HCT116 (cell line): ENCODE data around the gene ARIH2. TPM values are rescaled to one million over a fixed set of nuclear protein-coding genes. Genes with fewer than 3 reads are reported as not detected.

Experiments
- ATAC-seq: fragments of 200-7000 bp; cut with Tn5 transposase; 2 replicates; pipeline ENCODE4 v1.9.1; 2020; ENCODE audit warnings: mild to moderate bottlenecking, moderate library complexity
- Bru-seq: library from RNA; stranded (reverse); fragments of 400-500 nt; gene quantifications from one replicate; lab custom pipeline; 2021; lab: Mats Ljungman, UMichigan
- BruChase-seq, 2 experiments: library from RNA; stranded (reverse); fragments of 400-500 nt; gene quantifications; one replicate each; lab custom pipeline; 2021; lab: Mats Ljungman, UMichigan
- BruUV-seq: library from RNA; stranded (reverse); fragments of 400-500 nt; replicated peaks from 2 replicates; lab custom pipeline; 2021; lab: Mats Ljungman, UMichigan
- CTCF ChIA-PET: fragments of 300-600 bp; sonication (Branson Sonifier 250); formaldehyde crosslinking; loops from one replicate; lab custom pipeline; 2021; ENCODE audit warnings: antibody characterized with exemption; lab: Charles Lee
- POLR2A ChIA-PET: fragments of 300-600, 350-600 bp; sonication (Branson Sonifier 250); formaldehyde crosslinking; loops from one replicate; lab custom pipeline; 2021; ENCODE audit warnings: antibody characterized with exemption; lab: Charles Lee
- RAD21 ChIA-PET, 2 experiments: fragments of 300-600 bp; sonication (Branson Sonifier 250); formaldehyde crosslinking; loops; one replicate each; lab custom pipeline; 2023; ENCODE audit warnings: low total read pairs in 2 of 2; ENCODE audit not compliant: uncharacterized antibody in 2 of 2, unreplicated experiment in 2 of 2, low non-redundant PET in 1 of 2; lab: Charles Lee
- DNase-seq: peaks from one replicate; pipeline ENCODE4 v3.0.0-alpha.2; 2010; ENCODE audit warnings: low read depth, low spot score
- H2AFZ ChIP-seq: fragments of 200-600 bp; shearing (Covaris generic), sonication (generic); 2 replicates; pipeline ENCODE4 v1.6.1; 2017; ENCODE audit warnings: low read depth, mixed run types, mixed read lengths, antibody characterized with exemption, low read length; ENCODE audit not compliant: poor library complexity, severe bottlenecking
- H3K27ac ChIP-seq: 2 replicates; pipeline ENCODE4 v1.5.1; 2012; ENCODE audit warnings: low read depth, low read length
- H3K27me3 ChIP-seq: fragments of 200-600 bp; sonication (generic); 2 replicates; pipeline ENCODE4 v1.6.1; 2016; ENCODE audit warnings: mixed run types, low read length, mixed read lengths; ENCODE audit not compliant: insufficient read depth
- H3K36me3 ChIP-seq, 2 experiments: fragments of 200-500 bp in 1 of 2; fragments of 200-600 bp in 1 of 2; sonication (Bioruptor generic) in 1 of 2; sonication (generic) in 1 of 2; 2 replicates each; pipeline versions ENCODE4 v1.5.1 to v1.6.1; 2014 to 2016; ENCODE audit warnings: low read length in 2 of 2, inconsistent platforms in 1 of 2, mixed read lengths in 1 of 2, mixed run types in 1 of 2; ENCODE audit not compliant: insufficient read depth in 2 of 2, control insufficient read depth in 1 of 2
- H3K4me1 ChIP-seq, 2 experiments: fragments of 200-600 bp in 1 of 2; sonication (generic) in 1 of 2; 2 replicates each; pipeline versions ENCODE4 v1.5.1 to v1.6.1; 2012 to 2017; ENCODE audit warnings: low read length in 2 of 2, inconsistent platforms in 1 of 2, mild to moderate bottlenecking in 1 of 2, mixed read lengths in 1 of 2, mixed run types in 1 of 2, moderate library complexity in 1 of 2; ENCODE audit not compliant: insufficient read depth in 2 of 2, control insufficient read depth in 1 of 2
- H3K4me2 ChIP-seq: fragments of 200-600 bp; sonication (generic); 2 replicates; pipeline ENCODE4 v1.6.1; 2017; ENCODE audit warnings: mixed run types, low read length, mixed read lengths
- H3K4me3 ChIP-seq, 2 experiments: fragments of 200-600 bp in 1 of 2; sonication (generic) in 1 of 2; replicated peaks in 1 of 2; 2 replicates each; pipeline ENCODE4 v1.5.1; 2011 to 2016; ENCODE audit warnings: low read length in 2 of 2, control low read depth in 1 of 2, low read depth in 1 of 2, mild to moderate bottlenecking in 1 of 2, mixed read lengths in 1 of 2, mixed run types in 1 of 2
- H3K79me2 ChIP-seq: fragments of 200-600 bp; sonication (generic); 2 replicates; pipeline ENCODE4 v1.6.1; 2017; ENCODE audit warnings: mild to moderate bottlenecking, mixed run types, low read length, moderate library complexity, mixed read lengths; ENCODE audit not compliant: insufficient read depth
- H3K9ac ChIP-seq: fragments of 200-600 bp; sonication (generic); 2 replicates; pipeline ENCODE4 v1.6.1; 2016; ENCODE audit warnings: low read length, mixed read lengths
- H3K9me2 ChIP-seq: fragments of 200-600 bp; sonication (generic), shearing (Covaris generic); 2 replicates; pipeline ENCODE4 v1.6.1; 2017; ENCODE audit warnings: mixed run types, mild to moderate bottlenecking, moderate library complexity; ENCODE audit not compliant: insufficient read depth
- H3K9me3 ChIP-seq, 2 experiments: fragments of 200-500 bp in 1 of 2; fragments of 200-600 bp in 1 of 2; sonication (Bioruptor generic) in 1 of 2; sonication (generic) in 1 of 2; 2 replicates each; pipeline ENCODE4 v1.6.1; 2014 to 2017; ENCODE audit warnings: low read length in 2 of 2, mixed read lengths in 2 of 2, inconsistent platforms in 1 of 2, low read depth in 1 of 2, mild to moderate bottlenecking in 1 of 2, mixed run types in 1 of 2, moderate library complexity in 1 of 2; ENCODE audit not compliant: control insufficient read depth in 1 of 2, insufficient read depth in 1 of 2
- H4K20me1 ChIP-seq: fragments of 200-600 bp; sonication (generic), shearing (Covaris generic); 2 replicates; pipeline ENCODE4 v1.6.1; 2017; ENCODE audit warnings: mixed run types, mild to moderate bottlenecking, moderate library complexity; ENCODE audit not compliant: insufficient read depth
- CBX3 ChIP-seq: IDR thresholded peaks from 2 replicates; pipeline ENCODE4 v1.6.1; 2012; ENCODE audit warnings: low read depth
- CEBPB ChIP-seq: IDR thresholded peaks from 2 replicates; pipeline ENCODE4 v1.6.1; 2012; ENCODE audit warnings: low read depth
- CTCF ChIP-seq, 3 experiments: fragments of 200-600 bp in 1 of 3; sonication (generic) in 1 of 3; IDR thresholded peaks in 2 of 3; conservative IDR thresholded peaks in 1 of 3; 2 replicates each; pipeline ENCODE4 v1.5.1; 2012 to 2017; ENCODE audit warnings: low read depth in 2 of 3, low read length in 2 of 3, antibody characterized with exemption in 1 of 3, borderline replicate concordance in 1 of 3, control low read depth in 1 of 3, mild to moderate bottlenecking in 1 of 3, mixed read lengths in 1 of 3, mixed run types in 1 of 3, moderate library complexity in 1 of 3; ENCODE audit not compliant: insufficient read depth in 1 of 3
- EGR1 ChIP-seq: IDR thresholded peaks from 2 replicates; pipeline ENCODE4 v1.6.1; 2012; ENCODE audit warnings: low read depth
- ELF1 ChIP-seq: IDR thresholded peaks from 2 replicates; pipeline ENCODE4 v1.6.1; 2012; ENCODE audit warnings: low read depth, borderline replicate concordance
- EZH2 ChIP-seq: fragments of 200-600 bp; sonication (generic); IDR thresholded peaks from 2 replicates; pipeline ENCODE4 v1.6.1; 2017; ENCODE audit warnings: antibody characterized with exemption, mixed run types
- EZH2phosphoT487 ChIP-seq: fragments of 200-600 bp; IDR thresholded peaks from 2 replicates; pipeline ENCODE4 v1.6.1; 2018; ENCODE audit warnings: antibody characterized with exemption, borderline replicate concordance
- FOSL1 ChIP-seq: IDR thresholded peaks from 2 replicates; pipeline ENCODE4 v1.6.1; 2012; ENCODE audit warnings: low read depth
- MAX ChIP-seq: IDR thresholded peaks from 2 replicates; pipeline ENCODE4 v1.6.1; 2012
- POLR2A ChIP-seq: IDR thresholded peaks from 2 replicates; pipeline ENCODE4 v1.7.0; 2011; ENCODE audit warnings: borderline replicate concordance; ENCODE audit not compliant: insufficient read depth, insufficient read length; ENCODE audit errors: extremely low read depth
- POLR2AphosphoS5 ChIP-seq: IDR thresholded peaks from 2 replicates; pipeline ENCODE4 v1.6.1; 2011; ENCODE audit warnings: mild to moderate bottlenecking, low read depth, low read length, moderate library complexity
- RAD21 ChIP-seq: IDR thresholded peaks from 2 replicates; pipeline ENCODE4 v1.6.1; 2012; ENCODE audit warnings: low read depth, mild to moderate bottlenecking
- SIN3A ChIP-seq: IDR thresholded peaks from 2 replicates; pipeline ENCODE4 v1.6.1; 2012; ENCODE audit warnings: low read depth
- TCF7L2 ChIP-seq: IDR thresholded peaks from 2 replicates; pipeline ENCODE4 v1.7.0; 2011; ENCODE audit warnings: borderline replicate concordance, inconsistent platforms; ENCODE audit not compliant: insufficient read depth, insufficient read length; ENCODE audit errors: extremely low read depth
- YY1 ChIP-seq: IDR thresholded peaks from 2 replicates; pipeline ENCODE4 v1.6.1; 2011; ENCODE audit warnings: low read length, low read depth, moderate library complexity, mild to moderate bottlenecking; ENCODE audit not compliant: insufficient replicate concordance; ENCODE audit errors: extremely low read depth
- ZFX ChIP-seq: fragments of 450-650 bp; IDR thresholded peaks from 2 replicates; pipeline ENCODE4 v1.6.1; 2017
- intact Hi-C: fragments of 100-400 bp; cut with micrococcal nuclease; formaldehyde crosslinking; loops from 2 replicates; pipeline ENCODE4 v1.10.0; 2022
- long read RNA-seq: library from polyadenylated mRNA; unstranded; transcript quantifications from one replicate; pipeline ENCODE4 v2.0.0, GENCODE V29; 2021; ENCODE audit not compliant: unreplicated experiment
- polyA plus RNA-seq: library from polyadenylated mRNA; unstranded; fragments of >200 nt; gene quantifications from 2 replicates; pipeline ENCODE4 v1.2.1, GENCODE V29; 2012; ENCODE audit warnings: missing spikeins
- total RNA-seq: library from RNA; stranded (reverse); gene quantifications from one replicate; pipeline ENCODE4 v1.2.1, GENCODE V29; 2021; ENCODE audit not compliant: unreplicated experiment
- TF ChIP-seq, protein P1 (sequence below): IDR thresholded peaks from 2 replicates; pipeline ENCODE4 v1.6.1; 2012
- TF ChIP-seq, protein P2 (sequence below): IDR thresholded peaks from 2 replicates; pipeline ENCODE4 v1.6.1; 2012; ENCODE audit warnings: low read depth

The ARIH2 gene
- total RNA-seq (105 TPM), Bru-seq, nascent RNA (percentile 87 among the genes with signal in this experiment), BruChase-seq, experiment 1, labeled RNA remaining after a 6-hour chase (percentile 90 among the genes with signal in this experiment), BruChase-seq, experiment 2, labeled RNA remaining after a 2-hour chase (percentile 89 among the genes with signal in this experiment)
- 60.8 and 61.8 TPM in 2 replicates for polyA plus RNA-seq
- long read RNA-seq, full-length matches to known transcripts, result 151 of 269 reads
- long read RNA-seq, partial matches to known transcripts, result 32 of 269 reads
- long read RNA-seq, other reads (novel, unspliced or antisense), result 86 of 269 reads

GRCh38 chr3:48918388-48919214, at the start of gene ARIH2:
Gene ARIH2 (plus strand): TSS chr3:48918842. CDS start chr3:48927559, 8,717 bp downstream.
- TSS peak; percentile 94 for BruUV-seq
- peak; percentile 89 for DNase-seq
- Histone ChIP-seq H4K20me1 (no peaks in the 10 kb centered on the region), H3K9ac (peak within 1 kb of the TSS; percentile 98), H3K27me3 (no peaks in the 10 kb centered on the region), H3K9me3 (no peaks in the 10 kb centered on the region), H3K27ac (peak within 1 kb of the TSS; percentile 98), H3K79me2 (peaks cover 41% of the 10 kb centered on the region), H2AFZ (peak within 1 kb of the TSS; percentile 4), H3K4me2 (peak within 1 kb of the TSS; percentile 90), H3K36me3 (peaks cover 3 to 5% of the 10 kb centered on the region in 2 experiments; a peak in 3 of 4 replicates), H3K9me2 (no peaks in the 10 kb centered on the region), H3K4me3 (peak within 1 kb of the TSS; percentile 56 to 99), H3K4me1 (peaks cover 11 to 15% of the 10 kb centered on the region in 2 experiments)
- ChIA-PET POLR2A (interaction anchor here (0.9 to 1.4 kb wide), 5 partner anchors 8 to 202 kb away, joined by 3 to 4 read pairs (median 3); partner anchors contain the start of genes IP6K2, PRKAR2A and QRICH1), CTCF (interaction anchor here (1.0 to 1.2 kb wide), 2 partner anchors 69 to 179 kb away, joined by 3 read pairs; no protein-coding TSS in a partner anchor), RAD21 (no interaction called here)
- ATAC-seq, result peak; percentile 92
- TF ChIP-seq, protein P1, sequence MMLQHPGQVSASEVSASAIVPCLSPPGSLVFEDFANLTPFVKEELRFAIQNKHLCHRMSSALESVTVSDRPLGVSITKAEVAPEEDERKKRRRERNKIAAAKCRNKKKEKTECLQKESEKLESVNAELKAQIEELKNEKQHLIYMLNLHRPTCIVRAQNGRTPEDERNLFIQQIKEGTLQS, result no peak
- TF ChIP-seq CBX3, result peak; percentile 25; the same call in 1 of the 2 replicates
- peak; percentile 98 for TF ChIP-seq ZFX
- TF ChIP-seq YY1, result no peak
- TF ChIP-seq POLR2A, result peak; percentile 86
- 0 out of 6 replicates have a peak, but pooled peaks of 1 of the 3 experiments have one; percentile 10 for TF ChIP-seq CTCF (IDR thresholded peaks at IDR 0.05 in 2 of 3, conservative IDR thresholded peaks at IDR 0.05 in 1 of 3; ENCODE audit: borderline replicate concordance in 1 of 3, insufficient read depth in 1 of 3, low read depth in 2 of 3, low read length in 2 of 3)
- no peak for TF ChIP-seq EZH2phosphoT487
- TF ChIP-seq SIN3A, result peak; percentile 85
- no peak for TF ChIP-seq RAD21
- TF ChIP-seq EGR1, result 0 out of 2 replicates have a peak, but pooled peaks have one; percentile 51
- TF ChIP-seq FOSL1, result no peak
- TF ChIP-seq, protein P2, sequence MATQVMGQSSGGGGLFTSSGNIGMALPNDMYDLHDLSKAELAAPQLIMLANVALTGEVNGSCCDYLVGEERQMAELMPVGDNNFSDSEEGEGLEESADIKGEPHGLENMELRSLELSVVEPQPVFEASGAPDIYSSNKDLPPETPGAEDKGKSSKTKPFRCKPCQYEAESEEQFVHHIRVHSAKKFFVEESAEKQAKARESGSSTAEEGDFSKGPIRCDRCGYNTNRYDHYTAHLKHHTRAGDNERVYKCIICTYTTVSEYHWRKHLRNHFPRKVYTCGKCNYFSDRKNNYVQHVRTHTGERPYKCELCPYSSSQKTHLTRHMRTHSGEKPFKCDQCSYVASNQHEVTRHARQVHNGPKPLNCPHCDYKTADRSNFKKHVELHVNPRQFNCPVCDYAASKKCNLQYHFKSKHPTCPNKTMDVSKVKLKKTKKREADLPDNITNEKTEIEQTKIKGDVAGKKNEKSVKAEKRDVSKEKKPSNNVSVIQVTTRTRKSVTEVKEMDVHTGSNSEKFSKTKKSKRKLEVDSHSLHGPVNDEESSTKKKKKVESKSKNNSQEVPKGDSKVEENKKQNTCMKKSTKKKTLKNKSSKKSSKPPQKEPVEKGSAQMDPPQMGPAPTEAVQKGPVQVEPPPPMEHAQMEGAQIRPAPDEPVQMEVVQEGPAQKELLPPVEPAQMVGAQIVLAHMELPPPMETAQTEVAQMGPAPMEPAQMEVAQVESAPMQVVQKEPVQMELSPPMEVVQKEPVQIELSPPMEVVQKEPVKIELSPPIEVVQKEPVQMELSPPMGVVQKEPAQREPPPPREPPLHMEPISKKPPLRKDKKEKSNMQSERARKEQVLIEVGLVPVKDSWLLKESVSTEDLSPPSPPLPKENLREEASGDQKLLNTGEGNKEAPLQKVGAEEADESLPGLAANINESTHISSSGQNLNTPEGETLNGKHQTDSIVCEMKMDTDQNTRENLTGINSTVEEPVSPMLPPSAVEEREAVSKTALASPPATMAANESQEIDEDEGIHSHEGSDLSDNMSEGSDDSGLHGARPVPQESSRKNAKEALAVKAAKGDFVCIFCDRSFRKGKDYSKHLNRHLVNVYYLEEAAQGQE, result no peak
- TF ChIP-seq TCF7L2, result no peak
- peak; percentile 96 for TF ChIP-seq POLR2AphosphoS5
- no peak for TF ChIP-seq EZH2
- peak; percentile 69; the same call in 1 of the 2 replicates for TF ChIP-seq MAX
- TF ChIP-seq CEBPB, result no peak; the same call in none of the 2 replicates
- peak; percentile 50; the same call in 1 of the 2 replicates for TF ChIP-seq ELF1
- intact Hi-C loops, result no loop called here
